EL (cell line): ENCODE data around the gene SCYGR4.
"Not testable (repeated sequence)": the region's sequence is repeated elsewhere in the genome, so short reads cannot be mapped to it uniquely, and the experiment has no call there.

Experiments
- DNase-seq: peaks from one replicate; pipeline ENCODE4 v3.0.0-alpha.2; 2016

The SCYGR4 gene, protein sequence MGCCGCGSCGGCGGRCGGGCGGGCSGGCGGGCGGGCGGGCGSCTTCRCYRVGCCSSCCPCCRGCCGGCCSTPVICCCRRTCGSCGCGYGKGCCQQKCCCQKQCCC

GRCh38 chr2:227617316-227618230, at the start of gene SCYGR4:
SCYGR4 (plus strand) TSS chr2:227617498; CDS start chr2:227617498, 0 bp downstream.
- DNase-seq: no peak

DNA sequence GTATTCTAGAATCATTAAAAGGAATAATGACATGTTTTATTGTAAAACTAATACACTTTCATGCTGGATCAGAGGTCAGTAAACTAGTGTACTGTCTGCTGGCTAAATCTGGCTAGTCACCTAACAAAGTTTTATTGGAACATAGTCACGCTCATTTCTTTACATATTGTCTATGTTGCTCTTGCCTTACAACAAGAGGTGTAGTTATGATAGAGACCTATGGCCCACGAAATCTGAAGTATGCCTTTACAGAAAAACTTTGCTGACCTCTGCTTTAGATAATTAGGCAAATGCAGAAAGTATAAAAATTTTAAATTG, 48.5 kb upstream of the SCYGR4 start:
- no peak for DNase-seq

GRCh38 chr2:227570615-227571014, 46.7 kb upstream of the SCYGR4 start:
- peak; percentile 17 for DNase-seq

- no peak for DNase-seq
Measured at GRCh38 chr2:227576110-227576509, 41.2 kb upstream of the SCYGR4 start.

DNA sequence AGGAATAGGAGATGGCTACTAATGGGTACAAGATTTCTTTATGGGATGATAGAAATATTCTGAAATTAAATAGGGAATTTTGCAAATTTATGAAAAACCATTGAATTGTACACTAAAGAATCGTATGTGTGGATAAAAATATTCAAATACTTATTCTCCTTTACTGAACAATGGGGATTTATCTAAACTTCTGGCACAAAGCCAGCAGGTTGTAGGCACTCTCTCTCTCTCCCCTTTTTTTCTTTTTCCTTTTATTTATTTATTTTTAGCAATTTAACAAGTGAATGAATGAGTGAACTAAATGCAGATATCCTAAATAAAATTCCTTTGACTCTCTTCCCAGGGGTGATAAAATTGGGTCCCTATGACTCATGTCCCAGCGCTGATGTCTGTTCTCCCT, 40.5 kb upstream of the SCYGR4 start:
- DNase-seq: no peak

DNA sequence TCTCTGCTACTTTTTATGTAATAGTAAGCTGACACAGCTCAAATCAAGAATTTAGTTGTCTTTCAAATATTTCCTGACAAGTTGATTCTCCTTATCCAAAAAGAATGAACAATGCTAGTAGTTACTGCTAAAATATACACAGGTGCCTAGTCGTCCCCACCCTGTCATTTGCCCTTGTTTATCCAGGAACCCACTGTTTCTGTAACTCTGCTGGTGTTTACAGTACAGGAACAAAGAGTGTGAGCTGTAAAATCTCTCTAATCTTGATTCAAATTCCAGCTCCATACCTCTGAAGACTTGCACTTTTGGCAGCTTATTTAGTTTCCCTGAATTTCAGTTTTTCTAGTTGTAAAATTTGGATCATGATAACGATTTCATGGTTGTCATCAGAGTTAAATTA, 39.7 kb upstream of the SCYGR4 start:
- DNase-seq: no peak

- no peak for DNase-seq
Measured at GRCh38 chr2:227578642-227579041, 38.7 kb upstream of the SCYGR4 start.

DNA sequence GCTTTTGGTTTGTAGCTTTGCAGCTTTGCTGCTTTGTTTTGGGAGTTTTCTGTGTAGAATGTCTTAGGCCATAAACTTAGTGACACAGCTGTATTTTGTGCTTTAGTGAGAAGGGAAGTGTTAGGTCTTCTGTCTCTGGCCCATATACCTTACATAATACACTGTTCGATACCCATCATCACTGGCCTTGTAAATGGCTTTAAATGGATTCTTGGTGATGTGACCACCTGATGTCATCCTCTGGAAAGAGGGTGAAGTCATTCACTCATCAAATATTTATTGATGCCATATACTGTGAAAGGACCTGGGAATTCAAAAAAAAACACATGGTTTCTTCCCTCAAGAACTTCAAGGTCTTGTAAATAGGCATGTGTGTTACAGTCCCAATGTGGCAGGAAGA, 37.5 kb upstream of the SCYGR4 start:
- DNase-seq: no peak

- DNase-seq: no peak
Measured at GRCh38 chr2:227582369-227582768, 34.9 kb upstream of the SCYGR4 start.

DNA sequence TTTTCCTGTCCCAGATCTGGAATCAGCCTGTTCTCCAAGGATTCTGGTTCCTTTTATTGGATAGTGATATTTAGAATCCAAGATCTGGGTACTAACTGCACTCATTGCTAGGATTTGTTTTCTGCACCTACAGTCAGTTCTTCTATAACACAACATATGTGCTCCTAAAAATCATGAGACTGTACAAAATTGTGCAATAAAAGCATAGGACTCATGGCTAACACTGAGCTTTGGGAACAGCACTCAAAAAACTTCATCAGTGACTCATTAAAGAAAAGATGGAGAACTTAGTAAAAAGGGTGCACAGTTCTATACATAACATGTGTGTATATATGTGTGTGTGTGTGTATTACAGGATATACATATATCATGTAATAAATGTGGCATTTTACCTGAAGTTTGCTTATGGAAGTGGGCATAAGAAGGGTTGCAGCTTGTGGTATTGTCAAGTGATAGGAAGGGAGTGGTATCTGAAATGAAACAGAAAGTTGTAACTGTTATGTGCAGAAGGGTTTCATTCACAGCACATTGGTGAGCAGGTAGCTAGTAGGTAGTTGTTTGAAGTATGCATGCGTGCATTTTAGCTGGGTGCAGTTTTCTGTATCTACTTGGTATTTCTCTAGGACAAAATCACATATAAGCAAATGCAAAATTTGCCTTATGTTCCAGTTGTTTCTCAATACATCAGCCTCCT, 24.5 kb upstream of the SCYGR4 start:
- DNase-seq: no peak

GRCh38 chr2:227595797-227596196, 21.5 kb upstream of the SCYGR4 start:
- no peak for DNase-seq

GRCh38 chr2:227597036-227597435, 20.3 kb upstream of the SCYGR4 start:
- no peak for DNase-seq

- DNase-seq: peak; percentile 36
Measured at GRCh38 chr2:227597998-227598397, 19.3 kb upstream of the SCYGR4 start.

DNA sequence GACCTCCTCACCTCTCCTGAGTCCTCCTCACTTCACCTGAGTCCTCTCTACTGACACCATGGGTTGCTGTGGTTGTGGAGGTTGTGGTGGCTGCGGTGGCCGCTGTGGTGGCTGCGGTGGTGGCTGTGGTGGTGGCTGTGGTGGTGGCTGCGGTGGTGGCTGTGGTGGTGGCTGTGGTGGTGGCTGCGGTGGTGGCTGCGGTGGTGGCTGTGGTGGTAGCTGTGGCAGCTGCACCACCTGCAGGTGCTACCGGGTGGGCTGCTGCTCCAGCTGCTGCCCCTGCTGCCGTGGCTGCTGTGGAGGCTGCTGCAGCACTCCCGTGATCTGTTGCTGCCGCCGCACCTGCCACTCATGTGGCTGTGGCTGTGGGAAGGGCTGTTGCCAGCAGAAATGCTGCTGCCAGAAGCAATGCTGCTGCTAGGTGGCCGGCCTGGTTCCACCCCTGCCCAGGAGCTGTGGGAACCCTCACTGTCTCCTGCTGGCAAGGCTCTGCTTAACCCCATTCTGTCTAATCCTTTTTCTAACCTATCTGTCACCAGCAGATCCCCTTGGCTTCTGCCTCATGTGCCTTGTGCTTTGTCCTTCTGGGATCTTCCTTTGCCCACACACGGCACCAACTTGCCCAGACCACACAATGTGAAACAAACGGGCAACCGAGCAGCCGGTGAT, 18.3 kb upstream of the SCYGR4 start, which contains the start of gene SCYGR2:
TSS of gene SCYGR2 (plus strand) at position 59 of the 669 bp plus-strand sequence. CDS start at position 59, 0 bp downstream.
- not testable (repeated sequence) for DNase-seq

DNA sequence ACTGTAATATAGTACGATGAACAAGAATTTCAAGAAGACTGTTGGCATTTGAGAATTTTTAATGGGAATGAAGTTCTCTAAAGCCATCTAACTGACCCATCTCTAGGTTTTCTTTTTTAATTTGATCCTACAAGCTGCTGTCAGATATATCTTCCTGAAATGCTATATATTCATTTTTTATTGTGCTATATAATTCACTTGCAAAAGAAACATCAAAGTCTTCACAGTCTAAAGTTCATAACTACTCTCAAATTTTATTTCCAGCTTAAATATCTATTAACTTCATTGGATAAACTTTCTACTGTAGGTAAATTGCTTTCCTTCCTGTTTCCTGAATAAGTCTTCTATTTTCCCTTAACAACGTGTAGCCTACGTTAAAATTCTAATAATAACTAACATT, 14.9 kb upstream of the SCYGR4 start:
- no peak for DNase-seq

GRCh38 chr2:227606476-227606875, 10.8 kb upstream of the SCYGR4 start:
- no peak for DNase-seq

DNA sequence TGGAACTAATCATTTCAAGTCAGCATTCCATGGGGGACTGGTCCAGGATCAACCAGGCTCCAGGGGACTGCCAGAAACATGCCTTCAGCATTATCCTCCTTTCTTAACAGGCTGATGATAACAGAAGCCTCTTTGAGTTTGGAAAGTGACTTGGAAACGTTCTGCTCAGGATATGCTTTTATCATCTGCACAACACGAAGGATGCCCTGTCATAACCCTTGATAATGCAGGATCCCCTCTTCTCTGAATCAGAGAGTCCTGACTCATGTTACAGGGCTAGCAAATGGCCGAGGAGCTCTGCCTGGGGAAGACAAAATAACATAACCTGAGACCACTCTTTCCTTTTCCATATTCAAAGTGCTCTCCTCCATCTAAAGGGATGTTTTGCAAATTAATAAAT, 9.4 kb upstream of the SCYGR4 start:
- peak; percentile 16 for DNase-seq

- DNase-seq: no peak
Measured at GRCh38 chr2:227608561-227609338, 8.5 kb upstream of the SCYGR4 start.

GRCh38 chr2:227610123-227610522, 7.2 kb upstream of the SCYGR4 start:
- no peak for DNase-seq

DNA sequence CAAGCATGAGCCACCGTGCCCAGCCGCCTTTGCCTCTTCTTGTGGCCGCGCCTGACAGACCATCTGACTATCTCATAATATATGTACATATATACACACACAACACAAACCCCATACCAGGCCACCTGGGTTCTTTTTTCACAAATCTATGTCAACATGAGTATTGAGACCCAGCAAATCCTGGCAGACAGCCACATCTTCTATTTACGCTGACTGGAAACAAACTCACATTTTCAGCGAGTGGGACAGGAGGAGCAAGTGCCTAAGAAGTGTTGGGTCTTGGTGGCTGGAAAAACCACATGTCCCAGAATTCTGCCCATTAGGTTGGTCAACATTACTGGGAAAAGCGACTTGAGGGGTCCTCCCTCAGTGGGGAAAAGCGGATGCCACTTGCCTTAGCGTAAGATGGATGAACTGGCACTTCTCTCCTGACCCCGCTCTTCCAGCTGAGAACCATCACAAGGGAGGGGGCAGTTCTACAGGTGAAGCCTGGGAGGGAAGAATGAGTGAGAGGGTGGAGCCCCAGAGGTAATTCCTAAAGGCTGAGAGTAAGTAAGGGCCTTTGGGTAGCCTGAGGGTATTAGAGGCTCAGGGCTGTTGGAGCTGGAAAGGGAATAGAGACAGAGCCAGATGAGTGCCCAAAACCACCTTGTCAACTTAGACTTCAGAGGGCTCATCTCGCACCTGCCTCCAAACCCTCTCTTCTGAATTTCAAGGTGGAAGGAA, 4.6 kb upstream of the SCYGR4 start:
- no peak for DNase-seq

- DNase-seq: no peak
Measured at GRCh38 chr2:227613272-227613660, 4.0 kb upstream of the SCYGR4 start.

DNA sequence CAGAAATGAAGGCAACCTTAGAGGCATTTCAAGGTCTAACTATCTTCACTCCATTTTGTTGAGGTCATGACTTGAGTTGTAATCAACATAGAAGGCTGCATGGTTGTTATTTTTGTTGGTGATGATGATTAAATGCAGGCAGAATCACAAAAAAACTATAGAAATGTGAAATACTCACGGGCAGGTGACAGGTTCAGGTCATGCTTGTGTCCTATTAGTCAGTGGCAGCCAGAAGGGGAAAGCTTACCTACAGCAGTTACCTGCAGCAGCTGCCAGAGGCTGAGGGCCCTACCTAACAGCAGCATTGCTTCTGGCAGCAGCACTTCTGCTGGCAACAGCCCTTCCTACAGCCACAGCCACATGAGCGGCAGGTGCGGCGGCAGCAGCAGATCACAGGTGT, 3.1 kb upstream of the SCYGR4 start:
- no peak for DNase-seq
